GM21717 (cell line): ENCODE results near the gene CFAP20DC.
"Not testable (repeated sequence)": the region's sequence is repeated elsewhere in the genome, so short reads cannot be mapped to it uniquely, and the experiment has no call there.

Experiments
- ATAC-seq: cut with Tn5 transposase; IDR thresholded peaks from one replicate; pipeline ENCODE4 v1.9.1; 2021; ENCODE audit warnings: mild to moderate bottlenecking, moderate library complexity; ENCODE audit not compliant: unreplicated experiment

Gene CFAP20DC

GRCh38 chr3:59049671-59050331, at the start of gene CFAP20DC:
Gene CFAP20DC (minus strand): TSS chr3:59050025. CDS start chr3:59049631, 394 bp downstream.
- ATAC-seq, result peak; percentile 100

GRCh38 chr3:59098516-59098915, 48.7 kb upstream of the CFAP20DC start:
- not testable (repeated sequence) for ATAC-seq

- no peak for ATAC-seq
Measured at GRCh38 chr3:59094446-59094845, 44.6 kb upstream of the CFAP20DC start.

DNA sequence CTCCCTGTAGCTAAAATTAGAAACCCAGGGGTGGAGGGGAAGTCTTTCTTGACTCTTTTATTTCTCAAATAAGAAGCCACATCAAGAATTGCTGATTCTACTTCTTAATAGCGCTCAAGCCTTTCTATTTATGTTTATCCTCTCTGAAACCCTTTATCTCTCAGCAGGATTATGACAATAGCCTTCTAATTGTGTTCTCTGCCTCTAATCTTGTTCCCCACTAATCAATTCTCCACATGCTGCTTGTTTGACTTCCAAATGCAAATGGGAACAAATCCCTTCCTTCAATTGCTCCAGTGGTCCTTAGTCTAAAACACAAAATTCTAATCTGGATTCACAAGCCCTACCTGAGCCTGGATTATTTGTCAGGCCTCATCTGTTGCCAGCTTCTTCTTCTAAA, 43.7 kb upstream of the CFAP20DC start:
- ATAC-seq, result no peak

DNA sequence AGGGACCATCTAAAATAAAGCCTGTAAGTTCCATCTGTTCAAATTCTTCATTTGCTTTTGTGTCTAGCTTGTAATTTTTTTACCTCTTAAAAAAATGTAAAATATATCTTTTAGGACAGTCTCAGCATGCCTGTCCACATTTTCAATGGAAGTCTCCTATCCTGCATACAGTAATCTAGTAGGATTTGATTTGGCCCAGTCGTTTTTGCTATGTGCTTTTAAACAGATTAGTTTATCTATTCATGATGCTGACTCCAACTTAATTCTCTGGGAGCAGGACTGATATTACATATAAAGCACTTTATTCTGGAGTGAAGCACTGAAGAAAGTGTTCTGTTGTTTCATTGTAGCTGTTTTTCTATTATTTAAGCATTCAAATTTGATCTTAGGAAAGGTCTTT, 38.9 kb upstream of the CFAP20DC start:
- no peak for ATAC-seq

DNA sequence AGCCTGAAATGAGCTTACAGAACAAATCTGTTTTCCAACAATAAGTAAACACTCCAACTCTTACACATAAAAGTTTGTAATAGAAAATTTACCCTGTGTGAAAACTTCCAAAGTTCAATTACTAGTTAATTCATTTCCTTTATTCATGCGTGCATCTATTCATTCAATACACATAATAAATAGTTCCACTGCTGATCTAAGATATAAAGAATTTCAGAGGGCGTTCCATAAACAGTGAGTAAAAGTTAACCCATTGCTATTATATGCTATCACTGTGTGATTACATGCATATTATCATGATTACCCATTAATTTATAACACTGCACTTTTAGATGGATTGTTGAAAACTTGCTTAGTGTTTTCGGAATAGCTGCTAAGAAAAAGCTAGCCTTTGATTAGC, 36.2 kb upstream of the CFAP20DC start:
- ATAC-seq, result no peak

DNA sequence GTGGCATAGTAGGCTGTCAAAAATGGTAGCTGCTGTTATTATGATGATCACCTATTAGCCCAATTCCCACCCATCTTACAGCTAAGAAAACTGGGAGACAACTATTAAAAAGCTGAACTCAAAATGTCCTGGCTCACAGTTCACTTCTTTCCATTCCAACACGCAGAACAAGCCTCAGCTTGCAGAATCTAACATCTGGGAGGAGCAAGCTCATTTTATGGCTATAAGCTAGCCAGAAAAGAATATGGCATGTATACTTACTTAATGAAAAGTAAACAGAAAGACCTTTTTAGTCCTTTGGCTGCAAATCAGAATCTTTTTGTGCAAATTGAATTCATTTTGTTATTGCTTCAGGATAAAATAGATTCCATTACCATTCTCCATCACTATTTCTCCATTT, 34.8 kb upstream of the CFAP20DC start:
- no peak for ATAC-seq

GRCh38 chr3:59082106-59082505, 32.3 kb upstream of the CFAP20DC start:
- no peak for ATAC-seq

DNA sequence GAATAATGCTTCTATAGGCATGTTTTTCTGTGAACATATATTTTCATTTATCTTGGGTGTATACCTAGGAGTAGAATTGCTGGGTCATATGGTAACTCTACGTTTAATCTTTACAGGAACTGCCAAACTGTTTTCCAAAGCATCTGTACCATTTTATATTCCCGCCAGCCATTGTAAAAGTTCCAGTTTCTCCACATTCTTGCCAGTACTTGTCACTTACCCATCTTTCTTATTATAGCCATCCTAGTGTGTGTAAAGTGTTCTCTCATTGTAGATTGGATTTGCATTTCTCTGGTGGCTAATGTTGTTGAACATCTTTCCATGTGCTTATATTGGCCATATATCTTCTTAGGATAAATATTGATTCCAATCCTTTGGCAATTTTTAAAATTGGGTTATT, 31.2 kb upstream of the CFAP20DC start:
- ATAC-seq, result no peak

GRCh38 chr3:59079962-59080361, 30.1 kb upstream of the CFAP20DC start:
- no peak for ATAC-seq

DNA sequence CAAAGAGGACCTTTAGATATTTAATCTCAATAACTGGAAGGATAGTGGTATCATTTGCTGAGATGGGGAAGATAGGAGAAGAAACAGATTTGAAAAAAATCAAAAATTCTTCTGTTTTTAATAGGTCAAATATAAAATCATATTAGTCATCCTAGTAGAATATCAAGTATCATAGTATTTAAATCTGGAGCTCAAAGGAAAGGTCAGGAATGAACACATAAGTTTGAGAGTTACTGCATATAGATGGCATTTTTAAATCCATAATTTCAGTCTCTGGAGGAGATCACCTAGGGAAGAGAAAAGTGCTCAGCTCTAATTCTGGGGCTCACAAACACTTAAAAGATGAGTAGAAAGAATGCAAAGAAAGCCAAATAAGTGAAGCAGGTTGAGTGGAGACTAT, 24.9 kb upstream of the CFAP20DC start:
- no peak for ATAC-seq

- ATAC-seq, result no peak
Measured at GRCh38 chr3:59072681-59073080, 22.9 kb upstream of the CFAP20DC start.

- ATAC-seq, result no peak
Measured at GRCh38 chr3:59069838-59070237, 20.0 kb upstream of the CFAP20DC start.

DNA sequence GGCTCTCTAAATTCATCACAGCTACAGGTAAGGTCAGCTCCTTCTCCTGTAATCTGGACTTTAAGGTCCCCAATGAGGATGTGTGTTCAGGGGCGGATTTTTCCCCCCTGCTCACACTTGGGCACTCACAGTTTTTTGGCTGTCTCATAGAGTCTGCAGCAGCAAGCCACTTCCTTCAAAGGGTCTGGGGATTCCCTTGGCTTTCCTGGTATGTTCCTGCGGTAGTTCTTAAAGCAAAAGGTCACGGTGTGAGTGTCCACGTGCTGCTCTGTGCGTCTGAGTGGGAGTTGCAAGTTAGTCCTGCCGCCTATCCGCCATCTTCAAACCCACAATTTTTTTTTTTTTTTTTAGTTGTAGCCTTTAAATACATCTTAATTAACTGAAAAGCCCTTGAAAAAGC, 15.4 kb upstream of the CFAP20DC start:
- ATAC-seq, result no peak

- ATAC-seq, result no peak
Measured at GRCh38 chr3:59064728-59065127, 14.9 kb upstream of the CFAP20DC start.

- ATAC-seq, result no peak
Measured at GRCh38 chr3:59064276-59064675, 14.5 kb upstream of the CFAP20DC start.

GRCh38 chr3:59056706-59057105, 6.9 kb upstream of the CFAP20DC start:
- no peak for ATAC-seq

DNA sequence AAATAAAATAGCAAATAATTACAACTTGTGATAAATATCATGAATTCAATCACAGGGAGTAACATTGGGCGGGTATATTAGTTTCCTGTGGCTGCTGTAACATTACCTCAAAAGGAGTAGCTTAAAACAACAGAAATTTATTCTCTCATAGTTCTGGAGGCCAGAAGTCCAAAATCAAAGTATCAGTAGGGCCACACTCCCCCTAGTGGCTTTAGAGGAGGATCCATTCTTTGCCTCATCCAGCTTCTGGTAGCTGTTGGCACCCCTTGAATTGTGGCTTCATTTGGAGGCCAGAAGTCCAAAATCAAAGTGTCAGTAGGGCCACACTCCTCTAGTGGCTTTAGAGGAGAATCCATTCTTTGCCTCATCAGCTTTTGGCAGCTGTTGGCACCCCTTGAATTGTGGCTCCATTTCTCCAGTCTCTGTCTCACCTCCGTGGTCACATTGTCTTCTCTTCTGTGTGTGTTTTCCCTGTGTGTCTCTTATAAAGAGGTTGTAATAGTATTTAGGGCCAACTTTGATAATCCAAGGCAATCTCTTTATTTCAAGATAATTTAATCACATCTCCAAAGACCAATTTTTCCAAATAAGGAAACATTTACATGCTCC, 3.1 kb upstream of the CFAP20DC start:
- no peak for ATAC-seq

DNA sequence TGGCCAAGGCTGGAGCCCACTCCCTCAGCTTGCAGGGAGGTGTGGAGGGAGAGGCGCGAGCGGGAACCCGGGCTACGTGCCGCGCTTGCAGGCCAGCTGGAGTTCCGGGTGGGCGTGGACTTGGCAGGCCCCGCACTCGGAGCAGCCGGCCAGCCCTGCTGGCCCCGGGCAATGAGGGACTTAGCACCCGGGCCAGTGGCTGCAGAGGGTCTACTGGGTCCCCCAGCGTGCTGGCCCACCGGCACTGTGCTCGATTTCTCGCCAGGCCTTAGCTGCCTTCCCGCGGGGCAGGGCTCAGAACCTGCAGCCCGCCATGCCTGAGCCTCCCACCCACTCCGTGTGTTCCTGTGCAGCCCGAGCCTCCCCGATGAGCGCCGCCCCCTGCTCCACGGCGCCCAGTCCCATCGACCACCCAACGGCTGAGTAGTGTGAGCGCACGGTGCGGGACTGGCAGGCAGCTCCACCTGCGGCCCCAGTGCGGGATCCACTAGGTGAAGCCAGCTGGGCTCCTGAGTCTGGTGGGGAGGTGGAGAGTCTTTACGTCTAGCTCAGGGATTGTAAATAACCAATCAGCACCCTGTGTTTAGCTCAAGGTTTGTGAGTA, 1.1 kb upstream of the CFAP20DC start:
- ATAC-seq, result not testable (repeated sequence)

DNA sequence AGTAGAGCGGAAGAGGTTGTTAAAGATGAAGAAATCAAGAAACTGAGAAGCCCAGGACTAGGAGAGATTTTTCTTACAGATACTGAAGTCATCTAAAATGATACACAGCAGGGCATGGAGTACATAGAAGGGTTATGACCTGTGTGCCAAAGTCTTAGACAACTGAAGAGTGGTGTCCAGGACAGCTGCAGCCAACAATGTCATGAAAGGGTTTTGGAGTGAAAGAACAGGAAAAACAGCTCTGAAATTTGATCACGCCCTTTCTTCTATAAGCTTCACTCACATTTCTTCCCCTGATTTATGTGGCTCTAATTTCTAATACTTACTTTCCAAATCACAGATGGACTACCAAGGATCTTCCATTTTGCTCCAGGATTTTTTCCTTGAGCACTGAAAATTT, 3.0 kb downstream of the CFAP20DC start:
- no peak for ATAC-seq

DNA sequence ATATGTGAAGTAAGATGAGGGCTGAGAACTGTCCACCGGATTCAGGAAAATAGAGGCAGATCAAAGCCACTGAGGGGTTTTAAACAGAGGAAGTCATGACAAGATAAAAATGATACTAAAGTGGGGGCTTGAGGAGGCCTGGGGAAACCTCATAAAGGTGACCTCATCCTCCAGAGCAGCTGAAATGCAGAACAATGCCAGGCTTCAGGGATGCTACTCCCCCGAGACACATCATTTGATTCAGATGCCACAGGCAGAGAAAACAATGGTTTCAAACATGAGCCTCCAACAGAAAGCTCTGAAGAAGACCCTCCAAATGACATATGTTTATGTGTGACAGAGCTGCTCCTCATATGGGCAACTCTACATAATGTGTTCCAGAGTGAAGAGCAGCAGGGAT, 6.4 kb downstream of the CFAP20DC start:
- ATAC-seq, result no peak

GRCh38 chr3:59040902-59041301, 8.9 kb downstream of the CFAP20DC start:
- no peak for ATAC-seq
